Psoas muscle (tissue), 8 donors: ENCODE measurements around the gene LRRC32. TPM values are rescaled to one million over a fixed set of nuclear protein-coding genes. Genes with fewer than 3 reads are reported as not detected.

ENCODE experiments used
- ATAC-seq, 4 donors: fragments of 200-7000 bp; cut with Tn5 transposase; one replicate each; pipeline ENCODE4 v1.9.1; 2020; ENCODE audit warnings: moderate library complexity in 3 of 4, mild to moderate bottlenecking in 2 of 4
- DNase-seq, 2 donors: peaks; one replicate each; pipeline ENCODE4 v3.0.0-alpha.2; 2020
- H3K27ac ChIP-seq: fragments of 200-600 bp; one replicate; pipeline ENCODE4 v1.8.0; 2022
- H3K27me3 ChIP-seq, 3 donors: fragments of 200-600 bp in 1 of 3; one replicate each; pipeline versions ENCODE4 v1.6.1 to v1.8.0; 2013 to 2022; ENCODE audit warnings: low read length in 2 of 3, mild to moderate bottlenecking in 2 of 3, moderate library complexity in 1 of 3; ENCODE audit not compliant: insufficient read depth in 3 of 3
- H3K36me3 ChIP-seq, 2 donors: fragments of 200-600 bp in 1 of 2; one replicate each; pipeline versions ENCODE4 v1.6.1 to v1.8.0; 2013 to 2022; ENCODE audit warnings: low read depth in 1 of 2, mild to moderate bottlenecking in 1 of 2, moderate library complexity in 1 of 2; ENCODE audit not compliant: insufficient read depth in 1 of 2
- H3K4me1 ChIP-seq: fragments of 200-600 bp; one replicate; pipeline ENCODE4 v1.8.0; 2022
- H3K4me3 ChIP-seq: fragments of 200-600 bp; one replicate; pipeline ENCODE4 v1.8.0; 2022; ENCODE audit warnings: mild to moderate bottlenecking
- H3K9me3 ChIP-seq: fragments of 200-600 bp; one replicate; pipeline ENCODE4 v1.8.0; 2022
- WGBS, 3 donors: extraction: QIAGEN DNeasy Blood & Tissue Kit; methylation state at CpG; one replicate each; pipeline versions ENCODE4 v1.1.6 to v1.1.7; 2013; 5-methylcytosine and 5-hydroxymethylcytosine counted together
- intact Hi-C, 2 donors: fragments of 100-400 bp; cut with DNase I; formaldehyde crosslinking; loops; one replicate each; pipeline versions ENCODE4 v1.11.0 to v1.14.2; 2022
- polyA plus RNA-seq, 3 donors: library from polyadenylated mRNA; stranded (reverse); fragments of 200-250 nt; gene quantifications; one replicate each; pipeline ENCODE4 v1.2.3, GENCODE V29; 2013
- total RNA-seq, 4 donors: library from RNA; stranded (reverse); fragmentation: NEBNext Ultra II Directional in 2 of 4; extraction: Animal tissue kit (Norgen Biotek cat#: 25700) in 2 of 4; gene quantifications; one replicate each; pipeline versions ENCODE4 v1.2.1 to v1.2.4, GENCODE V29; 2021 to 2023
- TF ChIP-seq, protein P1 (sequence below): fragments of 200-600 bp; IDR thresholded peaks from one replicate; pipeline ENCODE4 v1.8.0; 2022; ENCODE audit warnings: antibody characterized with exemption
- donor health status: healthy with polysubstance abuse.
- donor health status: DM: no; HTN: no; CAD: no; lungs with moderate emphysema.
- donor health status: Bipolar disorder and iron deficiency.
- donor health status: healthy.
- donor health status: DM: yes; HTN: yes; CAD: no.
- donor health status: DM: no; HTN: no; CAD: no.
- donor health status: DM: no; HTN: no; CAD: no.
- donor health status: DM: yes; HTN: yes; CAD: no.

The LRRC32 gene
- total and polyA plus RNA-seq, 7 donors, result 14.7 to 32.9 (median 16.7) TPM

DNA sequence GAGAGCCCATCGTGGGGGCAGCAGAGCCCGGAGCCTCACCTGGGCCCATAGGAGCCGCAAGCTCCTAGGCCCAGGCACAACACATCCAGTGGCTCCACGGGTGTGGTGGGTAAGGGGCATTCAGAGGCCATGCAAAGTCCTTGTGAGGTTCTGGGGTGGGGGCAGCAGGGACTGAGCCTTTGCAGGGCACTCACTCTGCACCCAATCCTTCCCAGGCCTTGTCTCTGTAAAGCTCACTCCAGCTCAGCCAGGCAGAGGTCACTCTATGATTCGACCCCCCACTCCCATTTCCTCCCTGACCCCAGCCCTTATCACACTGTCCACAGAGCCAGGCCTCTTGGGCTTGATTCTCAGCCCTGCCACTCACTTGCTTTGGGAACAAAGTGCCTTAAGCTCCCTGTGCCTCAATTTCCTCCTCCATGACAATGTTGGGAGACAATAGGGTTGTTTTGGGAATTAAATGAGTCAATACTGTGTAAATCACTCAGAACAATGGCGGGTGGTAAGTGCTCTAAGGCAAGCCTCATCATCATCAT lies 46.6 kb downstream of the LRRC32 start:
- Histone ChIP-seq H3K27me3 (no peaks in the 10 kb centered on the region), H3K36me3 (no peaks in the 10 kb centered on the region), H3K27ac (no peak overlapping the region), H3K4me1 (no peaks in the 10 kb centered on the region), H3K4me3 (no peak overlapping the region), H3K9me3 (no peaks in the 10 kb centered on the region)
- DNase-seq (no peak), ATAC-seq (no peak)
- WGBS, 3 donors, result 80 to 90% (median 90%) methylated on average over 6 of the region's 6 CpGs
- TF ChIP-seq, protein P1, sequence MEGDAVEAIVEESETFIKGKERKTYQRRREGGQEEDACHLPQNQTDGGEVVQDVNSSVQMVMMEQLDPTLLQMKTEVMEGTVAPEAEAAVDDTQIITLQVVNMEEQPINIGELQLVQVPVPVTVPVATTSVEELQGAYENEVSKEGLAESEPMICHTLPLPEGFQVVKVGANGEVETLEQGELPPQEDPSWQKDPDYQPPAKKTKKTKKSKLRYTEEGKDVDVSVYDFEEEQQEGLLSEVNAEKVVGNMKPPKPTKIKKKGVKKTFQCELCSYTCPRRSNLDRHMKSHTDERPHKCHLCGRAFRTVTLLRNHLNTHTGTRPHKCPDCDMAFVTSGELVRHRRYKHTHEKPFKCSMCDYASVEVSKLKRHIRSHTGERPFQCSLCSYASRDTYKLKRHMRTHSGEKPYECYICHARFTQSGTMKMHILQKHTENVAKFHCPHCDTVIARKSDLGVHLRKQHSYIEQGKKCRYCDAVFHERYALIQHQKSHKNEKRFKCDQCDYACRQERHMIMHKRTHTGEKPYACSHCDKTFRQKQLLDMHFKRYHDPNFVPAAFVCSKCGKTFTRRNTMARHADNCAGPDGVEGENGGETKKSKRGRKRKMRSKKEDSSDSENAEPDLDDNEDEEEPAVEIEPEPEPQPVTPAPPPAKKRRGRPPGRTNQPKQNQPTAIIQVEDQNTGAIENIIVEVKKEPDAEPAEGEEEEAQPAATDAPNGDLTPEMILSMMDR, result no peak
- intact Hi-C loops, result no loop called here

DNA sequence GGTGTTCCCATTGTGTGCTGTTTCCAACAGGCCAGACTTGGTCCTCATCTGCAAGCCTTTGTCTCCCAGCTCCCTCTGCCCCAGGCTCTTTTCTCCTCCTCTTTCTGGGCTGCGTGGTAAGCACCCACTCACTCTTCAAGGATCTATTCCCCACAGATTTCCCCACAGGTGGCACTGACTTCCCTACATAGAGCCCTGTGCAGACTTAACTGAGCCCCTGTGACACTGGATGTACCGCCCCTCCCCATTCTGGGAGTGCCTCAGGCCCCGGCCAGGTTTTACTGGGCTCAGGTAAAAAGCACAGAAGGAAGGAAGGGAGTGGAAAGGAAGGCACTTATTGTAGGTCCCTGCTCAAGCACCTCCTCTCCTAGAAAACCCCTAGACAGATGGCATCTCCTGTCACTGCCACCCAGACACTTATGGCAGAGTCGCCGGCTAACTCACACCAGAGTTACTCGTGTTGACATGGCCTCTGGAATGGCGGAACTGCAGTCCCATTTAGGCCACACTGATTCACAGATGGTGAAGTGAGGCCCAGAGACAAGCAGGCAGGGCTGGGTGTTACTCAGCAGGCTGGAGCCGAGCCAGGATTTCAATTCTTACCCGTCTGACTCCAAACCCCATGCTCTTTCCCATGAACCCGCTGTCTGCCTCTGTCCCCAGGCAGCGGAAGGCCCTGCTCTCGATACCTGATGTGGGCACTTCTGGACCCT lies 47.2 kb downstream of the LRRC32 start:
- no peak overlapping the region for H3K27ac ChIP-seq
- TF ChIP-seq, protein P1, result no peak
- no peak overlapping the region for H3K4me3 ChIP-seq
- no peak for ATAC-seq
- no peak for DNase-seq
- no peaks in the 10 kb centered on the region for H3K9me3 ChIP-seq
- 84 to 87% (median 87%) methylated on average over 12 of the region's 12 CpGs for WGBS, 3 donors
- H3K27me3 ChIP-seq, result no peaks in the 10 kb centered on the region
- no peaks in the 10 kb centered on the region for H3K4me1 ChIP-seq
- no peaks in the 10 kb centered on the region for H3K36me3 ChIP-seq
- intact Hi-C loops, result no loop called here

DNA sequence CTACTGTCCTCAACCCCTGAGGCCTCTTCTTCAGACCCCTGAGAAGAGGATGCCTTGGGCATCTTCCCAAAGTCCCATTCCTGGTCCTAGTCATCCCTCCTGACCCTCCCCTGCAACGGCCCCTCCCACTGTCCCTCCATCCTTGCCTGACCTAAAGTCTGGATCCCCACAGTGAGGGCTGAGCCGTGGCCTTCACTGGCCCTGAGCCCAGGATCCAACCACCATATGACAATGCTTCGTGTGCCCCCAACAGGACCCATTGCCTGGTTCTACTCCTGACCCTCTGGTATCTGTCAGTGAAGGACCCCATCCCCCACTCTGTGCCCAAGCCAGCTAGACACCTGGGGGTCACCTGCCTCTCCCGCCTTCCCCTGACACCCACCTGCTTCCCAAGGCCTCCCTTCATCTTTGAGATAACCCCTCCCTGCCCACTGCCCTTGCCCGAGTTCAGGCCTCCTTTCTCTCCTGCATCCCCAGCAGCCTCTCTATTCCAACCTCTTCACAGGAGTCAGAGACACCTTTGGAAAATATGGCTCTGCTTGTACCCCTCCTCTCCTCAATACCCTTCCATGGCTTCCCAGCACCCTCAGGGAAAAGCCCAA lies 48.0 kb downstream of the LRRC32 start:
- H3K9me3 ChIP-seq, result no peaks in the 10 kb centered on the region
- no peaks in the 10 kb centered on the region for H3K36me3 ChIP-seq
- ATAC-seq, result no peak
- intact Hi-C loops, result no loop called here
- no peaks in the 10 kb centered on the region for H3K27me3 ChIP-seq
- no peak for DNase-seq
- no peaks in the 10 kb centered on the region for H3K4me1 ChIP-seq
- TF ChIP-seq, protein P1, result no peak
- no peak overlapping the region for H3K27ac ChIP-seq
- no peak overlapping the region for H3K4me3 ChIP-seq
- WGBS, 3 donors, result 76 to 87% (median 80%) methylated on average over 5 of the region's 5 CpGs

DNA sequence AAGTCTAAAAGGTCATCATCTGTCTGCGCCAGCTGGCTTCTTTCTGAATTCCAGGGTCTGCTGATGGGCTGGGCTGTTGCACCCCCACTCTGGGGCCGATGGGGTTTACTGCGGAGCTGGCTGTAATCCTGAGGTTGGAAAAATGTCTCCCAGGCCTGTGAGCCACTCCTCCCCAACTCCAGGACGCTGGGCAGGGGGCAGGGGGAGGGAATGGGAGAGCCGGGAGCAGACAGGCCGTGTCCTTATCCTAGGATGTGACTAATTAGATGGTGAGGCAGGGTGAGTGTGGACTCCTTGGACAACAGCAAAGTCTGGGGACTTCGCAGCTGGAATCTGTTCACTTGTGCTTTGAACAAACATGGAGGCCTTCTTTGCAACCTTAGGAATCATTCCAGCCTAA lies 48.7 kb downstream of the LRRC32 start:
- Histone ChIP-seq H3K9me3 (no peaks in the 10 kb centered on the region), H3K36me3 (no peaks in the 10 kb centered on the region), H3K4me1 (no peaks in the 10 kb centered on the region), H3K4me3 (no peak overlapping the region), H3K27ac (no peak overlapping the region), H3K27me3 (no peaks in the 10 kb centered on the region)
- ATAC-seq, result no peak
- 50 to 54% (median 52%) methylated on average over 7 of the region's 7 CpGs for WGBS, 3 donors
- intact Hi-C loops, result no loop called here
- TF ChIP-seq, protein P1, result no peak
- DNase-seq, result no peak
